IPS DF 4.7 (cell line): ENCODE results near the gene HNMT.

ENCODE experiments used
- DNase-seq: peaks from one replicate; pipeline ENCODE4 v3.0.0-alpha.2; 2013; ENCODE audit warnings: low spot score; ENCODE audit errors: extremely low read depth

Gene HNMT

GRCh38 chr2:138012082-138012481 is 47.8 kb downstream of the HNMT start:
- no peak for DNase-seq

- DNase-seq = no peak
Observed at GRCh38 chr2:138012968-138013367, 48.7 kb downstream of the HNMT start.

GRCh38 chr2:138013639-138014038 is 49.4 kb downstream of the HNMT start:
- DNase-seq = no peak

- no peak for DNase-seq
Observed at GRCh38 chr2:138015494-138015893, 51.2 kb downstream of the HNMT start.

GRCh38 chr2:138016351-138017087 is 52.2 kb downstream of the HNMT start:
- DNase-seq = no peak

GRCh38 chr2:138017824-138018223 is 53.6 kb downstream of the HNMT start:
- no peak for DNase-seq

- DNase-seq = no peak
Observed at GRCh38 chr2:138018866-138019688, 54.8 kb downstream of the HNMT start.

- no peak for DNase-seq
Observed at GRCh38 chr2:138020432-138020831, 56.2 kb downstream of the HNMT start.

- no peak for DNase-seq
Observed at GRCh38 chr2:138021154-138021553, 56.9 kb downstream of the HNMT start.

GRCh38 chr2:138023298-138023697 is 59.0 kb downstream of the HNMT start:
- DNase-seq = no peak

GRCh38 chr2:138023976-138024375 is 59.7 kb downstream of the HNMT start:
- DNase-seq = no peak

GRCh38 chr2:138026111-138027020 is 62.1 kb downstream of the HNMT start:
- no peak for DNase-seq

GRCh38 chr2:138028538-138028937 is 64.3 kb downstream of the HNMT start:
- DNase-seq = no peak

- no peak for DNase-seq
Observed at GRCh38 chr2:138029276-138029675, 65.0 kb downstream of the HNMT start.

GRCh38 chr2:138030459-138030858 is 66.2 kb downstream of the HNMT start:
- no peak for DNase-seq

GRCh38 chr2:138032334-138032733 is 68.1 kb downstream of the HNMT start:
- DNase-seq = no peak

GRCh38 chr2:138034536-138034935 is 70.3 kb downstream of the HNMT start:
- no peak for DNase-seq

- DNase-seq = no peak
Observed at GRCh38 chr2:138035608-138036217, 71.4 kb downstream of the HNMT start.

- DNase-seq = no peak
Observed at GRCh38 chr2:138036522-138036921, 72.2 kb downstream of the HNMT start.

- DNase-seq = no peak
Observed at GRCh38 chr2:138037090-138037489, 72.8 kb downstream of the HNMT start.

GRCh38 chr2:138040616-138041015 is 76.3 kb downstream of the HNMT start:
- DNase-seq = no peak
